Thyroid gland (tissue), 4 donors: Measurements from ENCODE around the gene POLD2. TPM values are rescaled to one million over a fixed set of nuclear protein-coding genes. Genes with fewer than 3 reads are reported as not detected.

Experiments
- DNase-seq, 2 donors: peaks; one replicate each; pipeline ENCODE4 v3.0.0-alpha.2; 2019
- H3K27ac ChIP-seq, 3 donors: fragments of 200-600 bp; sonication (generic); 1 replicate in 2 of 3; 2 replicates in 1 of 3; pipeline ENCODE4 v1.5.1; 2016 to 2019; ENCODE audit warnings: mild to moderate bottlenecking in 1 of 3, moderate library complexity in 1 of 3
- H3K27me3 ChIP-seq: fragments of 200-600 bp; sonication (generic); one replicate; pipeline ENCODE4 v1.5.1; 2019
- H3K36me3 ChIP-seq, 2 donors: fragments of 200-600 bp; sonication (generic); one replicate each; pipeline ENCODE4 v1.5.1; 2016 to 2019
- H3K4me1 ChIP-seq, 2 donors: fragments of 200-600 bp; sonication (generic); one replicate each; pipeline ENCODE4 v1.5.1; 2017 to 2019
- H3K4me3 ChIP-seq, 3 donors: fragments of 200-600 bp; sonication (generic); replicated peaks in 1 of 3; 1 replicate in 2 of 3; 2 replicates in 1 of 3; pipeline ENCODE4 v1.5.1; 2016; ENCODE audit warnings: mild to moderate bottlenecking in 1 of 3
- H3K9me3 ChIP-seq: fragments of 200-600 bp; sonication (generic); one replicate; pipeline ENCODE4 v1.5.1; 2017
- POLR2A ChIP-seq, 2 donors: fragments of 450-650 bp; IDR thresholded peaks; one replicate each; pipeline ENCODE4 v1.6.1; 2017; ENCODE audit warnings: antibody characterized with exemption in 2 of 2, mild to moderate bottlenecking in 2 of 2, moderate library complexity in 1 of 2
- WGBS, 2 donors: methylation state at CpG; one replicate each; pipeline ENCODE4 v1.1.5; 2017; 5-methylcytosine and 5-hydroxymethylcytosine counted together
- intact Hi-C: fragments of 100-400 bp; cut with DNase I; formaldehyde crosslinking; loops from one replicate; pipeline ENCODE4 v1.15.1; 2023
- total RNA-seq, 4 donors: library from RNA; depleted of rRNA; stranded (reverse); fragments of >200 nt; gene quantifications; one replicate each; pipeline ENCODE4 v1.2.3, GENCODE V29; 2016
- TF ChIP-seq, protein P1 (sequence below), 6 experiments: fragments of 200-600 bp in 3 of 6; fragments of 450-650 bp in 3 of 6; sonication (generic) in 3 of 6; IDR thresholded peaks; one replicate each; pipeline ENCODE4 v1.5.1; 2016 to 2019; ENCODE audit warnings: antibody characterized with exemption in 6 of 6, mild to moderate bottlenecking in 2 of 6, inconsistent platforms in 1 of 6, moderate library complexity in 1 of 6

Gene POLD2
- total RNA-seq, 4 donors from 2014 or later: 48.8 to 65.8 (median 55.1) TPM

DNA sequence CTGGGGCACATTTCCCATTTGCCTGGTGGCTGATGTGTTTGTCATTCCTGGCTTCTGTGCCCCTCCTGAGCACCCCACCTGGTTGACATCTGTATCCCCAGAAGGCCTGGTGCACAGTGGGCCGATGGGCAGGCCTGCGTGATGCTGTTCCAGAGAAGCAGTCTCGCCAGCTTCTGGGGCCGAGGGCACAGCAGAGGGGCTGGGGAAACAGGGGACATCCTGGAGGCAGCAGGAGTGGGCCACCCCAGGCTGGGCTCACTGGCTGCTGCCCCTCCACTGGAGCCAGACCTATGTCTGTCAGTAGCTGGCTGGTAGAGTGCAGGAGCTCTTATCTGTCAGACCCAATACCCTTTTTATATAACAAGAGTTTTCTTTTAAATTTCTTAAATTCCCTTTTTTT, 18.7 kb upstream of the POLD2 start:
- Histone ChIP-seq H3K36me3 (no peaks in the 10 kb centered on the region), H3K27ac (no peak overlapping the region), H3K9me3 (no peaks in the 10 kb centered on the region), H3K27me3 (no peaks in the 10 kb centered on the region), H3K4me1 (peaks cover 8 to 12% of the 10 kb centered on the region in 2 donors), H3K4me3 (no peak overlapping the region)
- WGBS, 2 donors: 98 to 100% methylated on average over 1 to 4 of the region's 4 CpGs
- no peak for DNase-seq
- intact Hi-C loops: no loop called here
- TF ChIP-seq, protein P1, sequence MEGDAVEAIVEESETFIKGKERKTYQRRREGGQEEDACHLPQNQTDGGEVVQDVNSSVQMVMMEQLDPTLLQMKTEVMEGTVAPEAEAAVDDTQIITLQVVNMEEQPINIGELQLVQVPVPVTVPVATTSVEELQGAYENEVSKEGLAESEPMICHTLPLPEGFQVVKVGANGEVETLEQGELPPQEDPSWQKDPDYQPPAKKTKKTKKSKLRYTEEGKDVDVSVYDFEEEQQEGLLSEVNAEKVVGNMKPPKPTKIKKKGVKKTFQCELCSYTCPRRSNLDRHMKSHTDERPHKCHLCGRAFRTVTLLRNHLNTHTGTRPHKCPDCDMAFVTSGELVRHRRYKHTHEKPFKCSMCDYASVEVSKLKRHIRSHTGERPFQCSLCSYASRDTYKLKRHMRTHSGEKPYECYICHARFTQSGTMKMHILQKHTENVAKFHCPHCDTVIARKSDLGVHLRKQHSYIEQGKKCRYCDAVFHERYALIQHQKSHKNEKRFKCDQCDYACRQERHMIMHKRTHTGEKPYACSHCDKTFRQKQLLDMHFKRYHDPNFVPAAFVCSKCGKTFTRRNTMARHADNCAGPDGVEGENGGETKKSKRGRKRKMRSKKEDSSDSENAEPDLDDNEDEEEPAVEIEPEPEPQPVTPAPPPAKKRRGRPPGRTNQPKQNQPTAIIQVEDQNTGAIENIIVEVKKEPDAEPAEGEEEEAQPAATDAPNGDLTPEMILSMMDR (IDR thresholded peaks at IDR 0.05): no peak
- no peak for TF ChIP-seq POLR2A (IDR thresholded peaks at IDR 0.05)

DNA sequence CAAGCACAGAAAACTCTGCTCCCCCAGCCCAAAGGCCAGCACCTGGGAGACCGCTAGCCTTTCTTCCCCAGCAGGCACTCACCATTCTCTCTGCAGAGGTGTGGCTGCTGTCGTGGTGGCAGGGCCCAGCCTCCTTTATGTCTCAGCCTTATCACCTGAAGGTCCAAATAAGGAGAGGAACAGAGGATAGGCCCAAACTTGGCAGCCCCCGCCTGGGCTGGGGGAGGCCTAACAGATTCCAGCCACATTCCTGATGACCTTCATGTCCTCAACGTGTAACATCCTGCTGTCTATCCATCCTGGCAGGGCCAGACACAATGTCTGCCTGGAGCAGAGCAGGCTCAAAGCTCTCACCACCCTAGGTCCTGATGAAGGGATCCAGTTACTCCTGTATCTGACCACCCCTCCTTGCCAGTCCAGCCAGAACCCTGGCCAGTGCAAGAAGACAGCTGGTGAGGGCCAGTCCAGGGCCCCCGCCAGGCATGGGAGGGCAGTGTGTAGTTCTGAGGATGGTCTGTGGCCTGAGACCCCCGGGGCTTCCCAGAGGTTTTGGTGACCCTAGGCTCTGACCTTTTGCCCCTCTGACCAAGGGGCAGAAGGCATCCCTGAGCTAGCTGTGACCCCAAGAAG, 18.0 kb upstream of the POLD2 start, which contains the start of gene MYL7:
TSS of gene MYL7 (minus strand) at position 112 of the 630 bp plus-strand sequence. CDS start at position 85, 27 bp downstream.
- H3K4me1 ChIP-seq: peaks cover 8 to 12% of the 10 kb centered on the region in 2 donors
- no peaks in the 10 kb centered on the region for H3K36me3 ChIP-seq
- no peak within 1 kb of the TSS for H3K27ac ChIP-seq
- no peak for DNase-seq
- no peaks in the 10 kb centered on the region for H3K9me3 ChIP-seq
- no peaks in the 10 kb centered on the region for H3K27me3 ChIP-seq
- no peak within 1 kb of the TSS for H3K4me3 ChIP-seq
- TF ChIP-seq, protein P1 (IDR thresholded peaks at IDR 0.05): no peak
- no peak for TF ChIP-seq POLR2A (IDR thresholded peaks at IDR 0.05)
- intact Hi-C loops: no loop called here
- WGBS, 2 donors: 70 to 80% methylated on average over 5 of the region's 6 CpGs

DNA sequence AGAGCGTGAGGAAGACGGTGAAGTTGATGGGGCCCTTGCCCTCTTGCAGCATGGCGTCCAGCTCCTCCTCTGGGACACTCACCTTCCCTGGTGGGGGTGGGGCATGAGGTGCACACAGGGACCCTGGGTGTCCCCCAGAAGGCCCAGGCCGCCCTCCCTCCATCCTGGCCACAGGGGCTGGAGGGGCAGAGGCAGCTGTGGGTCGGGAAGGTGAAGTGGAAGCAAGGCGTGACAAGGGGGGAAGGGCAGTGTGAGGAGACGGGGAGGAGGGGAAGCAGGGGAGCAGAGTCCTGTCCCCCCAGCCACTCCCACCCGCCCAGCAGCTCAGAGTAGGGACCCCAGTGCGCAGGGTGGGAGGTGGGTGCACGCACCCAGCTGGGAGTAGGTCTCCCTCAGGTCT, 17.0 kb upstream of the POLD2 start:
- Histone ChIP-seq H3K4me1 (peaks cover 5 to 7% of the 10 kb centered on the region in 2 donors), H3K27ac (no peak overlapping the region), H3K36me3 (no peaks in the 10 kb centered on the region), H3K27me3 (no peaks in the 10 kb centered on the region), H3K4me3 (no peak overlapping the region), H3K9me3 (no peaks in the 10 kb centered on the region)
- 84 to 90% methylated on average over 10 of the region's 10 CpGs for whole genome bisulfite sequencing, 2 donors
- intact Hi-C loops: no loop called here
- no peak for DNase-seq
- TF ChIP-seq, protein P1 (IDR thresholded peaks at IDR 0.05): no peak
- TF ChIP-seq POLR2A (IDR thresholded peaks at IDR 0.05): no peak

DNA sequence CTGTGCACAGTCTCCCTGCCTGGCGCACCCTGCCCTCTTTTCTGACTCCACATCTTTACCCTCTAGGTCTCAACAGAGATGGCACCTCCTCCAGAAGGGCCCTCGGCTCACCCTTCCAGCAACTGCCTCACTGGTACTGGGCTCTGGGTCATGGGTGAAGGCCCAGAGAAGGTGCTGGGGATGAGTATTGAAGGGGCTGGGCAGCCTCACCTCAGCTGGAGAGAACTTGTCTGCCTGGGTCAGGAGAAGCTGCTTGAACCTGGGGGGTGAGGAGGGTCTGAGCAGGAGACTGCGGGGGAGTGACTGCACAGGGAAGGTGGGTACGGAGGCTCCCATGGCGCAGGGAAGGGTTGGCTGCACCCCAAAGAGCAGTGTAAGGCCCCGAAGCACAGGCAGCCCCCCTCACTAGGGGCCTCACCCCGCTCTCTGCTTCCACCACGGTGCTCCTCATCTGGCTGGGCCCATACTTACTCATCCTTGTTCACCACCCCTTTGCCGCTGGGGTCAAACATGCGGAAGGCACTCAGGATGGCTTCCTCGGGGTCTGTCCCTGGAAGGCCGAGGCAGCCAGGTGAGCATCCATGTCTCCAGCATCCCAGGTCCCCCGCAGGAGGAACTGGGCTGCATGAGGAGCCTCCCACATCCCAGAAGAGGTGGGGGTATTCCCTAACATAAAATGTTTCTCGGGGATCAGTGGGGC, 16.1 kb upstream of the POLD2 start:
- TF ChIP-seq, protein P1 (IDR thresholded peaks at IDR 0.05): no peak
- Histone ChIP-seq H3K9me3 (no peaks in the 10 kb centered on the region), H3K27me3 (no peaks in the 10 kb centered on the region), H3K4me3 (no peak overlapping the region), H3K36me3 (no peaks in the 10 kb centered on the region), H3K27ac (no peak overlapping the region), H3K4me1 (peaks cover 8 to 9% of the 10 kb centered on the region in 2 donors)
- no peak for DNase-seq
- 88 to 93% methylated on average over 11 to 13 of the region's 14 CpGs for WGBS, 2 donors
- intact Hi-C loops: no loop called here

DNA sequence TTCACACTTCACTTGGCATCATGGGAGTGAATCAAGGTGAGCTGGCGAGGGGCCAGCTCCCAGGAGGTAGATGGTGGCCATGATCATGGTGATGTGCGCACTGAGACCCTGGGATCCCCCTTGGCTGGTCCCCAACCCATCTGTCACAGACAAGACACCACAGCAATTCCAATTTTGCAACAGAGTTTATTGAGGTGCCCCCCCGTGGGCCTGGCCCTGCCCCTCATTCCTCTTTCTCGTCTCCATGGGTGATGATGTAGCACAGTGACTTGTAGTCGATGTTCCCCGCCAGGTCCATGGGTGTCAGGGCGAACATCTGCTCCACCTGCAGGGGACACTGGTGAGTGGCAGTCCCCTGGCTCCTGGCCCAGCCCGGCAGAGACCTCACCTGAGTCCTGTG, 15.3 kb upstream of the POLD2 start:
- intact Hi-C loops: no loop called here
- no peaks in the 10 kb centered on the region for H3K27me3 ChIP-seq
- H3K27ac ChIP-seq: no peak overlapping the region
- 78 to 90% methylated on average over 8 of the region's 8 CpGs for WGBS, 2 donors
- H3K9me3 ChIP-seq: no peaks in the 10 kb centered on the region
- no peak for DNase-seq
- no peaks in the 10 kb centered on the region for H3K36me3 ChIP-seq
- H3K4me1 ChIP-seq: peaks cover 8 to 9% of the 10 kb centered on the region in 2 donors
- TF ChIP-seq POLR2A (IDR thresholded peaks at IDR 0.05): no peak
- TF ChIP-seq, protein P1 (IDR thresholded peaks at IDR 0.05): no peak
- H3K4me3 ChIP-seq: no peak overlapping the region
